Activated effector memory CD4-positive, alpha-beta T cell treated with anti-CD3 and anti-CD28 coated beads, Interleukin-2, amount 50 U/mL, for 16 hours (primary cell): ENCODE results near the gene TACC2.

Source experiments
- DNase-seq: peaks from one replicate; pipeline ENCODE4 v3.0.0-alpha.2; 2020

TACC2 gene

GRCh38 chr10:122172361-122173008 is 183.5 kb downstream of the TACC2 start:
- DNase-seq, result no peak

- DNase-seq, result no peak
Observed at GRCh38 chr10:122173337-122173736, 184.4 kb downstream of the TACC2 start.

GRCh38 chr10:122173766-122174435 is 184.9 kb downstream of the TACC2 start:
- no peak for DNase-seq

- DNase-seq, result no peak
Observed at GRCh38 chr10:122176232-122177213, 187.6 kb downstream of the TACC2 start.

- no peak for DNase-seq
Observed at GRCh38 chr10:122178655-122179054, 189.7 kb downstream of the TACC2 start.

GRCh38 chr10:122181041-122181732 is 192.2 kb downstream of the TACC2 start:
- no peak for DNase-seq

- no peak for DNase-seq
Observed at GRCh38 chr10:122181876-122182275, 192.9 kb downstream of the TACC2 start.

- DNase-seq, result no peak
Observed at GRCh38 chr10:122182308-122182707, 193.3 kb downstream of the TACC2 start.

- DNase-seq, result no peak
Observed at GRCh38 chr10:122184254-122184653, 195.3 kb downstream of the TACC2 start.

- no peak for DNase-seq
Observed at GRCh38 chr10:122185643-122186042, 196.7 kb downstream of the TACC2 start.

- DNase-seq, result no peak
Observed at GRCh38 chr10:122186816-122187810, 198.2 kb downstream of the TACC2 start.

GRCh38 chr10:122188706-122189105 is 199.7 kb downstream of the TACC2 start:
- DNase-seq, result no peak

GRCh38 chr10:122189185-122189584 is 200.2 kb downstream of the TACC2 start:
- DNase-seq, result no peak

GRCh38 chr10:122190176-122190943 is 201.4 kb downstream of the TACC2 start:
- no peak for DNase-seq

GRCh38 chr10:122191936-122192541 is 203.1 kb downstream of the TACC2 start:
- no peak for DNase-seq

- DNase-seq, result no peak
Observed at GRCh38 chr10:122194251-122194650, 205.3 kb downstream of the TACC2 start.

GRCh38 chr10:122196218-122196617 is 207.3 kb downstream of the TACC2 start:
- no peak for DNase-seq

- no peak for DNase-seq
Observed at GRCh38 chr10:122197611-122198222, 208.8 kb downstream of the TACC2 start.

- DNase-seq, result no peak
Observed at GRCh38 chr10:122198631-122199030, 209.7 kb downstream of the TACC2 start.

- peak; percentile 28 for DNase-seq
Observed at GRCh38 chr10:122199070-122199469, 210.1 kb downstream of the TACC2 start.
